GM18498 (cell line): ENCODE data around the gene POFUT2.

ENCODE experiments used
- ATAC-seq: cut with Tn5 transposase; IDR thresholded peaks from one replicate; pipeline ENCODE4 v1.9.1; 2021; ENCODE audit warnings: mild to moderate bottlenecking, moderate library complexity; ENCODE audit not compliant: unreplicated experiment

The POFUT2 gene

GRCh38 chr21:45226540-45227326, 61.0 kb downstream of the POFUT2 start:
- no peak for ATAC-seq

GRCh38 chr21:45225741-45226327, 61.9 kb downstream of the POFUT2 start:
- no peak for ATAC-seq

- ATAC-seq: no peak
These were observed 62.5 kb downstream of the POFUT2 start for GRCh38 chr21:45225041-45225740.

- no peak for ATAC-seq
These were observed 63.3 kb downstream of the POFUT2 start for GRCh38 chr21:45224189-45224938.

- ATAC-seq: no peak
These were observed 64.2 kb downstream of the POFUT2 start for GRCh38 chr21:45223236-45224185.

GRCh38 chr21:45222001-45222400, 65.7 kb downstream of the POFUT2 start:
- no peak for ATAC-seq

GRCh38 chr21:45220714-45221490, 66.8 kb downstream of the POFUT2 start:
- no peak for ATAC-seq

- no peak for ATAC-seq
These were observed 67.6 kb downstream of the POFUT2 start for GRCh38 chr21:45220071-45220481.

- ATAC-seq: no peak
These were observed 68.2 kb downstream of the POFUT2 start for GRCh38 chr21:45219517-45219916.

- no peak for ATAC-seq
These were observed 70.7 kb downstream of the POFUT2 start for GRCh38 chr21:45217010-45217409.

GRCh38 chr21:45215213-45215612, 72.5 kb downstream of the POFUT2 start:
- no peak for ATAC-seq
